GM23338 (cell line): ENCODE data around the gene NPHP4. TPM values are rescaled to one million over a fixed set of nuclear protein-coding genes. Genes with fewer than 3 reads are reported as not detected.

Source experiments
- ATAC-seq: fragments of 200-7000 bp; cut with Tn5 transposase; 3 replicates; pipeline ENCODE4 v1.9.1; 2020
- DNase-seq: peaks from one replicate; pipeline ENCODE4 v3.0.0-alpha.2; 2015; ENCODE audit warnings: low spot score
- H2AFZ ChIP-seq: fragments of 200-600 bp; sonication (generic); 2 replicates; pipeline ENCODE4 v1.8.0; 2016; ENCODE audit warnings: antibody characterized with exemption, mild to moderate bottlenecking, moderate library complexity
- H3F3A ChIP-seq: fragments of 200-600 bp; sonication (generic); replicated peaks from 2 replicates; pipeline ENCODE4 v1.8.0; 2017; ENCODE audit warnings: antibody characterized with exemption, mixed run types, low read depth
- H3K27ac ChIP-seq: fragments of 200-600 bp; sonication (generic); 2 replicates; pipeline ENCODE4 v1.6.1; 2016; ENCODE audit warnings: low read depth
- H3K27me3 ChIP-seq: fragments of 200-600 bp; sonication (generic); 2 replicates; pipeline ENCODE4 v1.8.0; 2016; ENCODE audit warnings: mild to moderate bottlenecking, mixed run types, moderate library complexity; ENCODE audit not compliant: insufficient read depth
- H3K36me3 ChIP-seq: fragments of 200-600 bp; sonication (generic); 2 replicates; pipeline ENCODE4 v1.8.0; 2016; ENCODE audit warnings: mild to moderate bottlenecking; ENCODE audit not compliant: insufficient read depth
- H3K4me1 ChIP-seq: fragments of 200-600 bp; sonication (generic); 2 replicates; pipeline ENCODE4 v1.8.0; 2016; ENCODE audit warnings: mild to moderate bottlenecking, moderate library complexity; ENCODE audit not compliant: insufficient read depth
- H3K4me2 ChIP-seq: fragments of 200-600 bp; sonication (generic); 2 replicates; pipeline ENCODE4 v1.7.1; 2017; ENCODE audit warnings: mixed run types
- H3K4me3 ChIP-seq: fragments of 200-600 bp; sonication (generic); 2 replicates; pipeline ENCODE4 v1.6.1; 2016; ENCODE audit warnings: mixed run types
- H3K79me2 ChIP-seq: fragments of 200-600 bp; sonication (generic); replicated peaks from 2 replicates; pipeline ENCODE4 v1.8.0; 2017; ENCODE audit warnings: mild to moderate bottlenecking; ENCODE audit not compliant: insufficient read depth
- H3K9me2 ChIP-seq: fragments of 200-600 bp; sonication (generic); 2 replicates; pipeline ENCODE4 v1.8.0; 2017; ENCODE audit not compliant: insufficient read depth
- H4K20me1 ChIP-seq: fragments of 200-600 bp; sonication (generic); replicated peaks from 2 replicates; pipeline ENCODE4 v1.8.0; 2017; ENCODE audit warnings: mild to moderate bottlenecking; ENCODE audit not compliant: insufficient read depth
- H3K27ac Mint-ChIP-seq: 2 replicates; pipeline ENCODE4 v1.8.0; 2020; ENCODE audit warnings: inconsistent platforms, mild to moderate bottlenecking, moderate library complexity, mixed read lengths
- H3K27me3 Mint-ChIP-seq: 3 replicates; pipeline ENCODE4 v1.8.0; 2022; ENCODE audit warnings: low read depth, mild to moderate bottlenecking, moderate library complexity, mixed read lengths, inconsistent platforms; ENCODE audit not compliant: insufficient read depth, poor library complexity
- H3K36me3 Mint-ChIP-seq: 3 replicates; pipeline ENCODE4 v1.8.0; 2021; ENCODE audit warnings: low read depth, mild to moderate bottlenecking, inconsistent platforms, moderate library complexity, mixed read lengths
- H3K4me1 Mint-ChIP-seq: 3 replicates; pipeline ENCODE4 v1.8.0; 2020; ENCODE audit warnings: mild to moderate bottlenecking, inconsistent platforms, mixed read lengths
- H3K4me3 Mint-ChIP-seq: 3 replicates; pipeline ENCODE4 v1.8.0; 2021; ENCODE audit warnings: moderate library complexity, mild to moderate bottlenecking, inconsistent platforms, mixed read lengths
- H3K9me3 Mint-ChIP-seq: 3 replicates; pipeline ENCODE4 v1.8.0; 2020; ENCODE audit warnings: moderate library complexity, mild to moderate bottlenecking, inconsistent platforms, mixed read lengths
- CREB1 ChIP-seq: fragments of 250-450 bp; sonication (Bioruptor Pico); IDR thresholded peaks from 2 replicates; pipeline ENCODE4 v1.5.0; 2020; ENCODE audit warnings: low read depth, mild to moderate bottlenecking, moderate library complexity
- CTCF ChIP-seq, 2 experiments: fragments of 200-600 bp in 1 of 2; sonication (generic) in 1 of 2; conservative IDR thresholded peaks; 2 replicates each; pipeline versions ENCODE4 v1.5.1 to v1.6.1; 2016 to 2017; ENCODE audit warnings: antibody characterized with exemption in 2 of 2, low read depth in 2 of 2, mild to moderate bottlenecking in 2 of 2, moderate library complexity in 1 of 2
- ETS1 ChIP-seq: IDR thresholded peaks from 2 replicates; pipeline ENCODE4 v1.6.1; 2016; ENCODE audit warnings: antibody characterized with exemption
- EZH2 ChIP-seq: fragments of 200-600 bp; sonication (generic); IDR thresholded peaks from one replicate; pipeline ENCODE4 v1.8.0; 2017; ENCODE audit warnings: antibody characterized with exemption, mild to moderate bottlenecking, low read depth; ENCODE audit not compliant: unreplicated experiment
- EZH2phosphoT487 ChIP-seq: fragments of 200-600 bp; sonication (generic); IDR thresholded peaks from one replicate; pipeline ENCODE4 v1.8.1; 2018; ENCODE audit warnings: antibody characterized with exemption; ENCODE audit not compliant: unreplicated experiment
- JUNB ChIP-seq: IDR thresholded peaks from one replicate; pipeline ENCODE4 v1.6.1; 2016; ENCODE audit warnings: antibody characterized with exemption; ENCODE audit not compliant: unreplicated experiment
- NANOG ChIP-seq: IDR thresholded peaks from 2 replicates; pipeline ENCODE4 v1.6.1; 2016; ENCODE audit warnings: antibody characterized with exemption, borderline replicate concordance
- POLR2AphosphoS5 ChIP-seq: IDR thresholded peaks from 2 replicates; pipeline ENCODE4 v1.6.1; 2016; ENCODE audit warnings: antibody characterized with exemption, low read depth
- STAT1 ChIP-seq: IDR thresholded peaks from one replicate; pipeline ENCODE4 v1.6.1; 2016; ENCODE audit warnings: antibody characterized with exemption; ENCODE audit not compliant: unreplicated experiment
- ZNF114 ChIP-seq: fragments of 250-450 bp; sonication (Bioruptor Pico); IDR thresholded peaks from 2 replicates; pipeline ENCODE4 v1.5.0; 2020; ENCODE audit warnings: mild to moderate bottlenecking, moderate library complexity
- ZNF331 ChIP-seq: fragments of 250-450 bp; sonication (Bioruptor Pico); IDR thresholded peaks from 2 replicates; pipeline ENCODE4 v1.5.0; 2020; ENCODE audit warnings: low read depth, mild to moderate bottlenecking, moderate library complexity
- ZNF462 ChIP-seq: fragments of 250-450 bp; sonication (Bioruptor Pico); IDR thresholded peaks from 2 replicates; pipeline ENCODE4 v1.5.0; 2020; ENCODE audit warnings: mild to moderate bottlenecking, moderate library complexity
- polyA plus RNA-seq: library from polyadenylated mRNA; unstranded; fragments of >200 nt; fragmentation: Nextera tagmentation; extraction: Ambion mirVana; gene quantifications from 2 replicates; pipeline ENCODE4 v1.2.1, GENCODE V29; 2016
- total RNA-seq: library from RNA; depleted of rRNA; stranded (reverse); fragments of >200 nt; shearing (Covaris generic); gene quantifications from 2 replicates; pipeline ENCODE4 v1.2.3, GENCODE V29; 2014
- TF ChIP-seq, protein P1 (sequence below): IDR thresholded peaks from one replicate; pipeline ENCODE4 v1.6.1; 2018; ENCODE audit warnings: antibody characterized with exemption; ENCODE audit not compliant: unreplicated experiment

Gene NPHP4
- total and polyA plus RNA-seq, 2 experiments from 2014 or later: 2.5 to 12.4 TPM

- no peak for DNase-seq
- no peaks in the 10 kb centered on the region for H4K20me1 ChIP-seq
- H3K27ac ChIP-seq: no peak overlapping the region
- Mint-ChIP-seq H3K4me1 (peaks cover 22% of the 10 kb centered on the region), H3K27ac (no peak overlapping the region), H3K36me3 (no peaks in the 10 kb centered on the region), H3K27me3 (peaks cover 13% of the 10 kb centered on the region), H3K9me3 (no peaks in the 10 kb centered on the region), H3K4me3 (no peak overlapping the region)
- H3K4me3 ChIP-seq: no peak overlapping the region
- no peak overlapping the region for H2AFZ ChIP-seq
- no peaks in the 10 kb centered on the region for H3K9me2 ChIP-seq
- no peak overlapping the region for H3K4me2 ChIP-seq
- peaks cover 5% of the 10 kb centered on the region; the same call in 1 of the 2 replicates for H3K4me1 ChIP-seq
- no peak for TF ChIP-seq EZH2
- TF ChIP-seq ZNF114 (CRISPR knock-in tag): no peak
- TF ChIP-seq JUNB: no peak
- no peak for TF ChIP-seq STAT1
- no peak for TF ChIP-seq ZNF462 (CRISPR knock-in tag)
- TF ChIP-seq NANOG: no peak
- TF ChIP-seq CTCF (conservative IDR thresholded peaks at IDR 0.05; ENCODE audit: low read depth in 2 of 2): no peak
- TF ChIP-seq, protein P1, sequence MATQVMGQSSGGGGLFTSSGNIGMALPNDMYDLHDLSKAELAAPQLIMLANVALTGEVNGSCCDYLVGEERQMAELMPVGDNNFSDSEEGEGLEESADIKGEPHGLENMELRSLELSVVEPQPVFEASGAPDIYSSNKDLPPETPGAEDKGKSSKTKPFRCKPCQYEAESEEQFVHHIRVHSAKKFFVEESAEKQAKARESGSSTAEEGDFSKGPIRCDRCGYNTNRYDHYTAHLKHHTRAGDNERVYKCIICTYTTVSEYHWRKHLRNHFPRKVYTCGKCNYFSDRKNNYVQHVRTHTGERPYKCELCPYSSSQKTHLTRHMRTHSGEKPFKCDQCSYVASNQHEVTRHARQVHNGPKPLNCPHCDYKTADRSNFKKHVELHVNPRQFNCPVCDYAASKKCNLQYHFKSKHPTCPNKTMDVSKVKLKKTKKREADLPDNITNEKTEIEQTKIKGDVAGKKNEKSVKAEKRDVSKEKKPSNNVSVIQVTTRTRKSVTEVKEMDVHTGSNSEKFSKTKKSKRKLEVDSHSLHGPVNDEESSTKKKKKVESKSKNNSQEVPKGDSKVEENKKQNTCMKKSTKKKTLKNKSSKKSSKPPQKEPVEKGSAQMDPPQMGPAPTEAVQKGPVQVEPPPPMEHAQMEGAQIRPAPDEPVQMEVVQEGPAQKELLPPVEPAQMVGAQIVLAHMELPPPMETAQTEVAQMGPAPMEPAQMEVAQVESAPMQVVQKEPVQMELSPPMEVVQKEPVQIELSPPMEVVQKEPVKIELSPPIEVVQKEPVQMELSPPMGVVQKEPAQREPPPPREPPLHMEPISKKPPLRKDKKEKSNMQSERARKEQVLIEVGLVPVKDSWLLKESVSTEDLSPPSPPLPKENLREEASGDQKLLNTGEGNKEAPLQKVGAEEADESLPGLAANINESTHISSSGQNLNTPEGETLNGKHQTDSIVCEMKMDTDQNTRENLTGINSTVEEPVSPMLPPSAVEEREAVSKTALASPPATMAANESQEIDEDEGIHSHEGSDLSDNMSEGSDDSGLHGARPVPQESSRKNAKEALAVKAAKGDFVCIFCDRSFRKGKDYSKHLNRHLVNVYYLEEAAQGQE: no peak
- TF ChIP-seq EZH2phosphoT487: no peak
- TF ChIP-seq ZNF331 (CRISPR knock-in tag): no peak
- TF ChIP-seq ETS1: no peak
- no peak for TF ChIP-seq CREB1 (CRISPR knock-in tag)
- no peak for TF ChIP-seq POLR2AphosphoS5
- H3F3A ChIP-seq: 0 out of 2 replicates have a peak, but pooled peaks cover 2% of the 10 kb centered on the region
- no peaks in the 10 kb centered on the region for H3K27me3 ChIP-seq
- ATAC-seq: no peak
- no peaks in the 10 kb centered on the region for H3K79me2 ChIP-seq
- no peaks in the 10 kb centered on the region for H3K36me3 ChIP-seq
Observed at GRCh38 chr1:6035303-6035702, 43.1 kb upstream of the NPHP4 start.
